ENCODE measurements around the gene MRPL2. TPM values are rescaled to one million over a fixed set of nuclear protein-coding genes. Genes with fewer than 3 reads are reported as not detected.
A peak's percentile ranks its signal among the peaks of the same experiment; 100 is the strongest.

MRPL2 gene
- 11.8 and 13.1 TPM in 2 replicates for total RNA-seq

- DNase-seq (ENCODE audit: low read depth in 2 of 2) = peak; percentile 97 to 99
Observed at GRCh38 chr6:43059168-43060033, at the start of gene MRPL2, which contains the start of gene KLC4. TSS of gene MRPL2 (minus strand) at chr6:43059434. CDS start at chr6:43059381, 53 bp downstream. TSS of gene KLC4 (plus strand) at chr6:43059631. CDS start at chr6:43061336, 1,705 bp downstream.

- no peak for DNase-seq (ENCODE audit: low read depth in 2 of 2)
Observed at GRCh38 chr6:43107344-43108062, 48.3 kb upstream of the MRPL2 start.

GRCh38 chr6:43105538-43106222 is 46.4 kb upstream of the MRPL2 start:
- no peak for DNase-seq (ENCODE audit: low read depth in 2 of 2)

GRCh38 chr6:43103253-43103876 is 44.1 kb upstream of the MRPL2 start:
- no peak for DNase-seq (ENCODE audit: low read depth in 2 of 2)

GRCh38 chr6:43101497-43101896 is 42.3 kb upstream of the MRPL2 start:
- no peak for DNase-seq (ENCODE audit: low read depth in 2 of 2)

GRCh38 chr6:43097502-43097901 is 38.3 kb upstream of the MRPL2 start:
- no peak for DNase-seq (ENCODE audit: low read depth in 2 of 2)

- DNase-seq (ENCODE audit: low read depth in 2 of 2) = no peak
Observed at GRCh38 chr6:43097098-43097489, 37.9 kb upstream of the MRPL2 start.

GRCh38 chr6:43096451-43097097 is 37.3 kb upstream of the MRPL2 start:
- peak in 1 of 2 donors; percentile 23 for DNase-seq (ENCODE audit: low read depth in 2 of 2)

- no peak for DNase-seq (ENCODE audit: low read depth in 2 of 2)
Observed at GRCh38 chr6:43095939-43096338, 36.7 kb upstream of the MRPL2 start.

GRCh38 chr6:43093436-43094289 is 34.4 kb upstream of the MRPL2 start:
- no peak for DNase-seq (ENCODE audit: low read depth in 2 of 2)

GRCh38 chr6:43092635-43093034 is 33.4 kb upstream of the MRPL2 start:
- DNase-seq (ENCODE audit: low read depth in 2 of 2) = no peak

- DNase-seq (ENCODE audit: low read depth in 2 of 2) = no peak
Observed at GRCh38 chr6:43091436-43091991, 32.3 kb upstream of the MRPL2 start.

- DNase-seq (ENCODE audit: low read depth in 2 of 2) = no peak
Observed at GRCh38 chr6:43091020-43091419, 31.8 kb upstream of the MRPL2 start.

- DNase-seq (ENCODE audit: low read depth in 2 of 2) = no peak
Observed at GRCh38 chr6:43090559-43090956, 31.3 kb upstream of the MRPL2 start.

GRCh38 chr6:43089874-43090558 is 30.8 kb upstream of the MRPL2 start:
- no peak for DNase-seq (ENCODE audit: low read depth in 2 of 2)

- DNase-seq (ENCODE audit: low read depth in 2 of 2) = no peak
Observed at GRCh38 chr6:43089467-43089866, 30.2 kb upstream of the MRPL2 start.

- no peak for DNase-seq (ENCODE audit: low read depth in 2 of 2)
Observed at GRCh38 chr6:43088654-43089056, 29.4 kb upstream of the MRPL2 start.

- DNase-seq (ENCODE audit: low read depth in 2 of 2) = no peak
Observed at GRCh38 chr6:43086022-43086658, 26.9 kb upstream of the MRPL2 start.

All from dermis microvascular lymphatic vessel endothelial cell (primary cell).